Gastrocnemius medialis (tissue), 4 donors: Measurements from ENCODE around the gene KLHDC7A. TPM values are rescaled to one million over a fixed set of nuclear protein-coding genes. Genes with fewer than 3 reads are reported as not detected.
"Not testable (repeated sequence)": the region's sequence is repeated elsewhere in the genome, so short reads cannot be mapped to it uniquely, and the experiment has no call there.

ENCODE experiments used
- ATAC-seq, 2 donors: fragments of 150-250 bp; one replicate each; pipeline ENCODE4 v1.9.1; 2016
- DNase-seq, 2 donors: peaks; one replicate each; pipeline ENCODE4 v3.0.0-alpha.2; 2019
- H3K27ac ChIP-seq, 4 donors: fragments of 200-600 bp; sonication (generic); 1 replicate in 1 of 4; 2 replicates in 3 of 4; pipeline ENCODE4 v1.5.1; 2016 to 2018; ENCODE audit warnings: mild to moderate bottlenecking in 2 of 4, moderate library complexity in 1 of 4
- H3K27me3 ChIP-seq, 3 donors: fragments of 200-600 bp; sonication (generic) in 2 of 3; 1 replicate in 1 of 3; 2 replicates in 2 of 3; pipeline versions ENCODE4 v1.5.1 to v1.6.0; 2016 to 2019; ENCODE audit warnings: mild to moderate bottlenecking in 1 of 3, moderate library complexity in 1 of 3
- H3K36me3 ChIP-seq, 2 donors: fragments of 200-600 bp; sonication (generic) in 1 of 2; one replicate each; pipeline ENCODE4 v1.5.1; 2017 to 2018
- H3K4me1 ChIP-seq, 2 donors: fragments of 200-600 bp; sonication (generic) in 1 of 2; one replicate each; pipeline ENCODE4 v1.5.1; 2016 to 2017; ENCODE audit warnings: mild to moderate bottlenecking in 2 of 2
- H3K4me3 ChIP-seq, 4 donors: fragments of 200-600 bp; sonication (generic) in 3 of 4; 1 replicate in 1 of 4; 2 replicates in 3 of 4; pipeline ENCODE4 v1.5.1; 2016 to 2019; ENCODE audit warnings: mild to moderate bottlenecking in 2 of 4
- H3K9me3 ChIP-seq, 3 donors: fragments of 200-600 bp; sonication (generic) in 2 of 3; 1 replicate in 1 of 3; 2 replicates in 2 of 3; pipeline ENCODE4 v1.5.1; 2016 to 2019
- CTCF ChIP-seq, 5 experiments: fragments of 450-650 bp in 3 of 5; fragments of 200-600 bp in 2 of 5; sonication (generic) in 2 of 5; IDR thresholded peaks in 4 of 5; conservative IDR thresholded peaks in 1 of 5; 1 replicate in 4 of 5; 2 replicates in 1 of 5; pipeline ENCODE4 v1.5.1; 2016 to 2019; ENCODE audit warnings: antibody characterized with exemption in 5 of 5, mild to moderate bottlenecking in 3 of 5, moderate library complexity in 3 of 5
- POLR2A ChIP-seq, 2 donors: fragments of 450-650 bp; IDR thresholded peaks; one replicate each; pipeline ENCODE4 v1.6.1; 2017; ENCODE audit warnings: antibody characterized with exemption in 2 of 2, mild to moderate bottlenecking in 2 of 2, moderate library complexity in 2 of 2
- in situ Hi-C, 4 donors: fragments of 200-750 bp; cut with MboI; loops; one replicate each; pipeline versions ENCODE4 v1.15.0 to v1.8.0; 2017; ENCODE audit warnings: low sequenced_read_pairs in 4 of 4
- intact Hi-C: fragments of 100-400 bp; cut with DNase I; formaldehyde crosslinking; loops from one replicate; pipeline ENCODE4 v1.15.1; 2023; ENCODE audit warnings: low total_unique reads
- total RNA-seq, 4 donors: library from RNA; depleted of rRNA; stranded (reverse); fragments of >200 nt; gene quantifications; one replicate each; pipeline versions ENCODE4 v1.1.0 to v1.2.3, GENCODE V29; 2016

Gene KLHDC7A
- total RNA-seq, 4 donors from 2014 or later = 0.13 TPM; not detected in 3

- no peaks in the 10 kb centered on the region for H3K36me3 ChIP-seq
- intact Hi-C loops = no loop called here
- H3K4me1 ChIP-seq = no peaks in the 10 kb centered on the region
- ATAC-seq (no peak), DNase-seq (no peak)
- H3K9me3 ChIP-seq = no peaks in the 10 kb centered on the region
- H3K4me3 ChIP-seq = no peak overlapping the region
- no peak overlapping the region for H3K27ac ChIP-seq
- H3K27me3 ChIP-seq = peaks cover 7 to 17% (median 9%) of the 10 kb centered on the region in 3 donors
- no peak for TF ChIP-seq CTCF (IDR thresholded peaks at IDR 0.05 in 4 of 5, conservative IDR thresholded peaks at IDR 0.05 in 1 of 5)
- no peak for TF ChIP-seq POLR2A (IDR thresholded peaks at IDR 0.05)
- in situ Hi-C loops = no loop called here
Observed at GRCh38 chr1:18452550-18452949, 28.2 kb upstream of the KLHDC7A start.

DNA sequence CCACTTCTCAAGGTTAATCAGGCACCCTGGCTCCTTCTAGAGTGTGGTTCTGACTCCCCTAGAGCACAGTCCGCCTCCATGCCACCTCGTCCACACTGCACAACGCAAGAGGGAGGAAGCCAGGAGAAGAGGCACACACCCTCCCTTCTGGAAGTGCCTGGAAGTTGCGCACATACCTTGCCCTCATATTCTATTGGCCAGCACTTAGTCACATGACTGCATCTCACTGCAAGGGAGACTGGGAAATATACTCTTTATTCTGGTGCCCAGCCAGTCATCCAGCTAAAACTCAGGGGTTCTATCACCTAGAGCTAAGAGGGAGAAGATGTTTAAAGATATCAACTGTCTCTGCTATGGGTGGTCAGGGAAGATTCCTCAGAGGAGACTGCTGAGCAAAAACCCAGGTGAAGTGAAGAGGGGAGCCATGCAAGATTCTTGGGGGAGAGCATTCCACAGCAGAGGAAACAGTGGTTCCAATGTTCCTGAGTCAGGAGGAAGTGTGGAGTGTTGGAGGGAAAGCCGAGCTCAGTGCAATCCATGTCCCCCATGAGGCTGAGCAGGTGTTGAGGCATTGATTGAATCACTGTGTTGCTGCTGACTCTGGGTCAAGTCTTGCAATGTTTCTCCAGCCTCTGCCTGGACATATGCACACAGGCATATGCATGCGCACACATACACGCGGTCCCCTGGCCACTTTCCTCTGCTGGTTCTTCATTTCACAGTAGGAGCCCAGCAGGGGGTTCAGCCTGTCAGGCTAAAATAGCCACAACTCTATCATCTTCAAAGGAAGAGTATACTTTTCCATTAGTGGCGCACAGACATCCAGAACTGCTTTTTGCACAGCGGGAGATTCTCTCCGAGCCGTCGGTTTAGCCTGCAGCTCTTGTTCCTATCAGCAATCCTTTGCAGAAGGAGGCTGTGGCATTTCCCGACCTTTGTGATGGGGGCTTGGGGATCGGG, 22.3 kb upstream of the KLHDC7A start:
- intact Hi-C loops (no loop called here), in situ Hi-C loops (no loop called here)
- ATAC-seq (no peak), DNase-seq (no peak)
- Histone ChIP-seq H3K27me3 (peaks cover 0 to 31% (median 8%) of the 10 kb centered on the region in 3 donors), H3K36me3 (no peaks in the 10 kb centered on the region), H3K4me1 (no peaks in the 10 kb centered on the region), H3K9me3 (no peaks in the 10 kb centered on the region), H3K27ac (no peak overlapping the region), H3K4me3 (no peak overlapping the region)
- TF ChIP-seq CTCF (IDR thresholded peaks at IDR 0.05 in 4 of 5, conservative IDR thresholded peaks at IDR 0.05 in 1 of 5) = no peak
- no peak for TF ChIP-seq POLR2A (IDR thresholded peaks at IDR 0.05)

- ATAC-seq = no peak
- DNase-seq = no peak
- no peaks in the 10 kb centered on the region for H3K36me3 ChIP-seq
Observed at GRCh38 chr1:18461656-18462055, 19.1 kb upstream of the KLHDC7A start.

DNA sequence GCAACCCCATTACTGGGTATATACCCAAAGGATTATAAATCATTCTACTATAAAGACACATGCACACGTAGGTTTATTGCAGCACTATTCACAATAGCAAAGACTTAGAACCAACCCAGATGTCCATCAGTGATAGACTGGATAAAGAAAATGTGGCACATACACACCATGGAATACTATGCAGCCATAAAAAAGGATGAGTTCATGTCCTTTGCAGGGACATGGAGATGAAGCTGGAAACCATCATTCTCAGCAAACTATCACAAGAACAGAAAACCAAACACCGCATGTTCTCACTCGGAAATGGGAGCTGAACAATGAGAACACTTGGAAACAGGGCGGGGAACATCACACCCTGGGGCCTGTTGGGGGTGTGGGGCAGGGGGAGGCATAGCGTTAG, 18.2 kb upstream of the KLHDC7A start:
- H3K27me3 ChIP-seq = peaks cover 4 to 31% (median 7%) of the 10 kb centered on the region in 3 donors
- H3K4me1 ChIP-seq, DNase-seq, intact Hi-C loops, H3K9me3 ChIP-seq, in situ Hi-C loops, H3K4me3 ChIP-seq, ATAC-seq, H3K27ac ChIP-seq, H3K36me3 ChIP-seq: not testable (repeated sequence)

More at GRCh38 chr1:18461656-18462055, 19.1 kb upstream of the KLHDC7A start:
- no peaks in the 10 kb centered on the region for H3K9me3 ChIP-seq
- TF ChIP-seq CTCF (IDR thresholded peaks at IDR 0.05 in 4 of 5, conservative IDR thresholded peaks at IDR 0.05 in 1 of 5) = no peak
- no peak for TF ChIP-seq POLR2A (IDR thresholded peaks at IDR 0.05)
- intact Hi-C loops (no loop called here), in situ Hi-C loops (no loop called here)
- no peak overlapping the region for H3K27ac ChIP-seq
- no peaks in the 10 kb centered on the region for H3K4me1 ChIP-seq
- peaks cover 7 to 31% (median 8%) of the 10 kb centered on the region in 3 donors for H3K27me3 ChIP-seq
- no peak overlapping the region for H3K4me3 ChIP-seq

DNA sequence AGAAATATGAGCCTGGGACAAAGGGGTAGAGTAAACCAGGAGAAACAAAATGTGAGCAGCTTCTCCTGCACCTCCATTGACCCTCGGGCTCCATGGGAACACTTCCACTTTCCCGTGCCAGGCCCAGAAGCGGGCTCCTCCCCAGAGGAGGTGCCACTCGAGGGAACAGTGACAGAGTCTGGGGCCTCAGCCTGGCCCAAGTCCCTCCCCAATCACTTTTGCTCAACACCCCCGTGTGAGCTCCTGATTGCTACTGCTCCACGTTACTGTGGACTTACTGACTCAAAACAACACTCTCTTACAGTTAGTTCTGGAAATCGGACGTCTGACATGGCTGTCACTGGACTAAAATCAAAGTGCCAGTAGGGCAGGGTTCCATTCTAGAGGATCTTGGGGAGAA, 17.7 kb upstream of the KLHDC7A start:
- in situ Hi-C loops (no loop called here), intact Hi-C loops (no loop called here)
- Histone ChIP-seq H3K9me3 (no peaks in the 10 kb centered on the region), H3K4me1 (no peaks in the 10 kb centered on the region), H3K27me3 (peaks cover 0 to 27% (median 7%) of the 10 kb centered on the region in 3 donors), H3K27ac (no peak overlapping the region), H3K36me3 (no peaks in the 10 kb centered on the region), H3K4me3 (no peak overlapping the region)
- TF ChIP-seq CTCF (IDR thresholded peaks at IDR 0.05 in 4 of 5, conservative IDR thresholded peaks at IDR 0.05 in 1 of 5) (no peak), POLR2A (IDR thresholded peaks at IDR 0.05) (no peak)
- ATAC-seq = no peak
- no peak for DNase-seq
